HL-60 (cell line): ENCODE measurements around the gene NKPD1.

Experiments used
- CTCF ChIP-seq: IDR thresholded peaks from one replicate; pipeline ENCODE4 v1.5.1; 2011; ENCODE audit warnings: low read length, control low read depth, inconsistent platforms; ENCODE audit not compliant: insufficient read depth
- GABPA ChIP-seq: IDR thresholded peaks from 2 replicates; pipeline ENCODE4 v1.6.1; 2012; ENCODE audit warnings: low read depth
- POLR2AphosphoS5 ChIP-seq: IDR thresholded peaks from 2 replicates; pipeline ENCODE4 v1.6.1; 2012; ENCODE audit warnings: low read depth
- REST ChIP-seq: IDR thresholded peaks from 2 replicates; pipeline ENCODE4 v1.6.1; 2012; ENCODE audit warnings: low read depth; ENCODE audit not compliant: insufficient replicate concordance
- SPI1 ChIP-seq: IDR thresholded peaks from 2 replicates; pipeline ENCODE4 v1.6.1; 2012; ENCODE audit warnings: low read depth, mild to moderate bottlenecking, borderline replicate concordance

GRCh38 chr19:45184115-45184514, 23.3 kb upstream of the NKPD1 start:
- no peak for TF ChIP-seq CTCF
- no peak for TF ChIP-seq REST
- no peak for TF ChIP-seq POLR2AphosphoS5
- TF ChIP-seq SPI1, result peak; percentile 53
- TF ChIP-seq GABPA, result no peak
